GM21390 (cell line): ENCODE measurements around the gene DNASE2B.

Experiments used
- ATAC-seq: cut with Tn5 transposase; IDR thresholded peaks from one replicate; pipeline ENCODE4 v1.9.1; 2021; ENCODE audit not compliant: unreplicated experiment

Gene DNASE2B

GRCh38 chr1:84450910-84451309 lies 52.6 kb downstream of the DNASE2B start:
- ATAC-seq, result no peak

GRCh38 chr1:84452436-84452835 lies 54.2 kb downstream of the DNASE2B start:
- no peak for ATAC-seq

GRCh38 chr1:84462118-84462517 lies 63.8 kb downstream of the DNASE2B start:
- ATAC-seq, result no peak
